ENCODE results near the gene GLP1R.

DNA sequence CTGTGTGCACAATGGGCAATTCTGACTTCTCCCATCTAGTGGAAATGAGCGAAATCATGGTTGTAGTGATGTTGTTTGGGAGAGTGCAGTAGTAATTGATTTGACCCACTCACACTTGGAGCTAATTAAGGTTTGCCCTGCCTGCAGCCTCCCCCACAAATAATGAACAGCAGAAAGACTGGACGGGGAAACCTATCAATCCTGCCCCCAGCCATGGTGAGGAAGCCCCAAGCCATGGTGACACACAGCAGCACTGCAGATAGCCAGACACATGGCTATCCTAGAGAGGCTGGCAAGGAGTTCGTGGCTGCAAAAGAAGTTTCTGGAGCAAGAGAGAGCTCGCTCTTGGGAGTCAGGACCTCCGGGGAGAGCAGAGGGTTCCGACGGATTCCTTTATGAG is 38.6 kb downstream of the GLP1R start:
- TF ChIP-seq, protein P1, sequence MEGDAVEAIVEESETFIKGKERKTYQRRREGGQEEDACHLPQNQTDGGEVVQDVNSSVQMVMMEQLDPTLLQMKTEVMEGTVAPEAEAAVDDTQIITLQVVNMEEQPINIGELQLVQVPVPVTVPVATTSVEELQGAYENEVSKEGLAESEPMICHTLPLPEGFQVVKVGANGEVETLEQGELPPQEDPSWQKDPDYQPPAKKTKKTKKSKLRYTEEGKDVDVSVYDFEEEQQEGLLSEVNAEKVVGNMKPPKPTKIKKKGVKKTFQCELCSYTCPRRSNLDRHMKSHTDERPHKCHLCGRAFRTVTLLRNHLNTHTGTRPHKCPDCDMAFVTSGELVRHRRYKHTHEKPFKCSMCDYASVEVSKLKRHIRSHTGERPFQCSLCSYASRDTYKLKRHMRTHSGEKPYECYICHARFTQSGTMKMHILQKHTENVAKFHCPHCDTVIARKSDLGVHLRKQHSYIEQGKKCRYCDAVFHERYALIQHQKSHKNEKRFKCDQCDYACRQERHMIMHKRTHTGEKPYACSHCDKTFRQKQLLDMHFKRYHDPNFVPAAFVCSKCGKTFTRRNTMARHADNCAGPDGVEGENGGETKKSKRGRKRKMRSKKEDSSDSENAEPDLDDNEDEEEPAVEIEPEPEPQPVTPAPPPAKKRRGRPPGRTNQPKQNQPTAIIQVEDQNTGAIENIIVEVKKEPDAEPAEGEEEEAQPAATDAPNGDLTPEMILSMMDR (conservative IDR thresholded peaks at IDR 0.05; ENCODE audit: low read depth, low read length): no peak
- no peak for TF ChIP-seq EZH2 (IDR thresholded peaks at IDR 0.05; ENCODE audit: borderline replicate concordance, low read depth, low read length, poor library complexity, severe bottlenecking)
